HEK293 (cell line): ENCODE results near the gene EEIG2.

ENCODE experiments used
- CTCF ChIA-PET: fragments of 350-600 bp; formaldehyde crosslinking; extraction: SDS; loops from one replicate; lab custom pipeline; 2021; ENCODE audit warnings: antibody characterized with exemption; lab: Yijun Ruan, JAX
- POLR2A ChIA-PET: fragments of 300-600 bp; formaldehyde crosslinking; extraction: SDS; loops from one replicate; lab custom pipeline; 2020; ENCODE audit warnings: antibody characterized with exemption, inconsistent platforms; lab: Yijun Ruan, JAX
- H3K27ac ChIP-seq: fragments of 200-500 bp; sonication (Bioruptor generic); 2 replicates; pipeline ENCODE4 v1.5.1; 2014; ENCODE audit warnings: low read depth, low read length, control low read depth, inconsistent platforms; ENCODE audit errors: extremely low read depth
- H3K36me3 ChIP-seq, 2 experiments: fragments of 200-500 bp in 1 of 2; sonication (Bioruptor generic) in 1 of 2; 1 replicate in 1 of 2; 2 replicates in 1 of 2; pipeline ENCODE4 v1.5.1; 2014 to 2017; ENCODE audit warnings: inconsistent platforms in 2 of 2, low read length in 2 of 2; ENCODE audit not compliant: control insufficient read depth in 2 of 2, insufficient read depth in 1 of 2
- H3K4me1 ChIP-seq: fragments of 200-500 bp; sonication (Bioruptor generic); 2 replicates; pipeline ENCODE4 v1.5.1; 2014; ENCODE audit warnings: mild to moderate bottlenecking, low read length, inconsistent platforms; ENCODE audit not compliant: control insufficient read depth, insufficient read depth
- H3K4me3 ChIP-seq: 2 replicates; pipeline ENCODE4 v1.5.1; 2011; ENCODE audit warnings: low read depth, mild to moderate bottlenecking, control low read depth, low read length, moderate library complexity
- H3K9me3 ChIP-seq: fragments of 200-500 bp; sonication (Bioruptor generic); 2 replicates; pipeline ENCODE4 v1.5.1; 2014; ENCODE audit warnings: low read depth, low read length, inconsistent platforms; ENCODE audit not compliant: control insufficient read depth, insufficient read depth
- ATF2 ChIP-seq: fragments of 450-650 bp; formaldehyde crosslinking; IDR thresholded peaks from 2 replicates; pipeline ENCODE4 v1.5.1; 2016; ENCODE audit warnings: missing biosample characterization, missing genetic modification characterization, low read depth
- INSM2 ChIP-seq: fragments of 450-650 bp; formaldehyde crosslinking; IDR thresholded peaks from 2 replicates; pipeline ENCODE4 v1.5.1; 2016; ENCODE audit warnings: missing biosample characterization, missing genetic modification characterization
- KLF7 ChIP-seq: fragments of 450-650 bp; formaldehyde crosslinking; IDR thresholded peaks from 2 replicates; pipeline ENCODE4 v1.5.1; 2016; ENCODE audit warnings: missing biosample characterization, missing genetic modification characterization, borderline replicate concordance
- KLF9 ChIP-seq: fragments of 450-650 bp; formaldehyde crosslinking; IDR thresholded peaks from 2 replicates; pipeline ENCODE4 v1.5.1; 2016; ENCODE audit warnings: missing biosample characterization, missing genetic modification characterization, low read depth
- MYNN ChIP-seq: fragments of 450-650 bp; formaldehyde crosslinking; IDR thresholded peaks from 2 replicates; pipeline ENCODE4 v1.5.1; 2016; ENCODE audit warnings: missing biosample characterization, missing genetic modification characterization, borderline replicate concordance
- PBX3 ChIP-seq: sonication (generic); formaldehyde crosslinking; IDR thresholded peaks from 2 replicates; pipeline ENCODE4 v1.8.1; 2022; ENCODE audit warnings: mild to moderate bottlenecking, moderate library complexity, missing genetic modification reagents
- SCRT2 ChIP-seq: fragments of 450-650 bp; formaldehyde crosslinking; IDR thresholded peaks from 2 replicates; pipeline ENCODE4 v1.5.1; 2016; ENCODE audit warnings: missing biosample characterization, missing genetic modification characterization
- ZBTB44 ChIP-seq: fragments of 450-650 bp; IDR thresholded peaks from 2 replicates; pipeline ENCODE4 v1.5.1; 2018; ENCODE audit warnings: missing biosample characterization, mild to moderate bottlenecking, missing genetic modification characterization
- ZFP3 ChIP-seq: fragments of 450-650 bp; formaldehyde crosslinking; IDR thresholded peaks from 2 replicates; pipeline ENCODE4 v1.5.1; 2016; ENCODE audit warnings: low read depth, missing biosample characterization, missing genetic modification characterization
- ZFP41 ChIP-seq: fragments of 450-650 bp; formaldehyde crosslinking; IDR thresholded peaks from 2 replicates; pipeline ENCODE4 v1.5.1; 2016; ENCODE audit warnings: missing biosample characterization, missing genetic modification characterization, borderline replicate concordance
- ZNF174 ChIP-seq: fragments of 450-650 bp; formaldehyde crosslinking; IDR thresholded peaks from 2 replicates; pipeline ENCODE4 v1.5.0; 2017; ENCODE audit warnings: missing biosample characterization, mild to moderate bottlenecking, missing genetic modification characterization
- ZNF184 ChIP-seq: fragments of 450-650 bp; IDR thresholded peaks from 2 replicates; pipeline ENCODE4 v1.5.1; 2018; ENCODE audit warnings: missing biosample characterization, mild to moderate bottlenecking, missing genetic modification characterization
- ZNF214 ChIP-seq: fragments of 450-650 bp; formaldehyde crosslinking; IDR thresholded peaks from 2 replicates; pipeline ENCODE4 v1.5.1; 2017; ENCODE audit warnings: missing biosample characterization, mild to moderate bottlenecking, missing genetic modification characterization, borderline replicate concordance
- ZNF335 ChIP-seq: fragments of 450-650 bp; formaldehyde crosslinking; conservative IDR thresholded peaks from 2 replicates; pipeline ENCODE4 v1.5.1; 2016; ENCODE audit warnings: missing biosample characterization, missing genetic modification characterization
- ZNF398 ChIP-seq: fragments of 450-650 bp; formaldehyde crosslinking; IDR thresholded peaks from 2 replicates; pipeline ENCODE4 v1.5.1; 2017; ENCODE audit warnings: missing biosample characterization, missing genetic modification characterization
- ZNF433 ChIP-seq: fragments of 450-650 bp; formaldehyde crosslinking; IDR thresholded peaks from 2 replicates; pipeline ENCODE4 v1.5.1; 2016; ENCODE audit warnings: missing biosample characterization, missing genetic modification characterization, low read depth
- ZNF704 ChIP-seq: fragments of 450-650 bp; formaldehyde crosslinking; IDR thresholded peaks from 2 replicates; pipeline ENCODE4 v1.5.1; 2016; ENCODE audit warnings: missing biosample characterization, missing genetic modification characterization
- ZNF747 ChIP-seq: fragments of 450-650 bp; formaldehyde crosslinking; IDR thresholded peaks from 2 replicates; pipeline ENCODE4 v1.5.1; 2016; ENCODE audit warnings: missing biosample characterization, missing genetic modification characterization
- ZSCAN16 ChIP-seq: fragments of 450-650 bp; formaldehyde crosslinking; IDR thresholded peaks from 2 replicates; pipeline ENCODE4 v1.5.1; 2016; ENCODE audit warnings: missing biosample characterization, missing genetic modification characterization
- ZSCAN5A ChIP-seq: fragments of 450-650 bp; formaldehyde crosslinking; IDR thresholded peaks from 2 replicates; pipeline ENCODE4 v1.5.1; 2016; ENCODE audit warnings: missing biosample characterization, missing genetic modification characterization

EEIG2 gene

GRCh38 chr1:108559215-108560186 lies at the start of gene EEIG2 (continued):
- TF ChIP-seq INSM2 (tag by site-specific recombination) (no peak), ZSCAN16 (tag by site-specific recombination) (no peak), MYNN (tag by site-specific recombination) (no peak), KLF9 (tag by site-specific recombination) (peak; percentile 75), ZNF747 (tag by site-specific recombination) (no peak), PBX3 (CRISPR knock-in tag) (peak; percentile 46; the same call in 1 of the 2 replicates), ZFP3 (tag by site-specific recombination) (no peak), SCRT2 (tag by site-specific recombination) (no peak), ZNF214 (tag by site-specific recombination) (no peak), ZNF174 (tag by site-specific recombination) (no peak), ZBTB44 (no peak), ZFP41 (tag by site-specific recombination) (no peak), ZNF704 (no peak)

GRCh38 chr1:108511764-108512163 lies 48.1 kb upstream of the EEIG2 start:
- Histone ChIP-seq H3K4me3 (no peak overlapping the region), H3K4me1 (no peaks in the 10 kb centered on the region), H3K36me3 (no peaks in the 10 kb centered on the region), H3K9me3 (no peaks in the 10 kb centered on the region), H3K27ac (no peak overlapping the region)
- POLR2A ChIA-PET: no interaction called here
- TF ChIP-seq ATF2 (tag by site-specific recombination) (no peak), ZSCAN5A (tag by site-specific recombination) (no peak), ZNF398 (tag by site-specific recombination) (no peak), KLF7 (no peak), ZNF184 (tag by site-specific recombination) (no peak), ZNF433 (tag by site-specific recombination) (no peak), ZNF335 (tag by site-specific recombination) (no peak)
- CTCF ChIA-PET: interaction anchor here (1.1 to 4.4 kb wide), 9 partner anchors 30 to 729 kb away, joined by 3 to 91 read pairs (median 7); partner anchors contain the start of gene EEIG2
